ENCODE measurements around the gene ZP4.

Gene ZP4

GRCh38 chr1:237890822-237891221, at the start of gene ZP4:
Gene ZP4, minus strand, starts transcription at chr1:237890922. Its CDS starts 287 bp downstream, at chr1:237890635.
- DNase-seq (ENCODE audit: low read depth in 2 of 3, low spot score in 1 of 3), result no peak

GRCh38 chr1:237938553-237938952, 47.8 kb upstream of the ZP4 start:
- DNase-seq (ENCODE audit: low read depth in 2 of 3, low spot score in 1 of 3), result no peak

- DNase-seq (ENCODE audit: low read depth in 2 of 3, low spot score in 1 of 3), result no peak
Observed at GRCh38 chr1:237938068-237938467, 47.3 kb upstream of the ZP4 start.

- DNase-seq (ENCODE audit: low read depth in 2 of 3, low spot score in 1 of 3), result no peak
Observed at GRCh38 chr1:237932816-237933215, 42.1 kb upstream of the ZP4 start.

- DNase-seq (ENCODE audit: low read depth in 2 of 3, low spot score in 1 of 3), result no peak
Observed at GRCh38 chr1:237931581-237931980, 40.9 kb upstream of the ZP4 start.

- no peak for DNase-seq (ENCODE audit: low read depth in 2 of 3, low spot score in 1 of 3)
Observed at GRCh38 chr1:237927198-237927597, 36.5 kb upstream of the ZP4 start.

- no peak for DNase-seq (ENCODE audit: low read depth in 2 of 3, low spot score in 1 of 3)
Observed at GRCh38 chr1:237921306-237921705, 30.6 kb upstream of the ZP4 start.

- no peak for DNase-seq (ENCODE audit: low read depth in 2 of 3, low spot score in 1 of 3)
Observed at GRCh38 chr1:237913345-237913744, 22.6 kb upstream of the ZP4 start.

- no peak for DNase-seq (ENCODE audit: low read depth in 2 of 3, low spot score in 1 of 3)
Observed at GRCh38 chr1:237911911-237912310, 21.2 kb upstream of the ZP4 start.

- DNase-seq (ENCODE audit: low read depth in 2 of 3, low spot score in 1 of 3), result no peak
Observed at GRCh38 chr1:237910834-237911233, 20.1 kb upstream of the ZP4 start.

- no peak for DNase-seq (ENCODE audit: low read depth in 2 of 3, low spot score in 1 of 3)
Observed at GRCh38 chr1:237903961-237904360, 13.2 kb upstream of the ZP4 start.

- no peak for DNase-seq (ENCODE audit: low read depth in 2 of 3, low spot score in 1 of 3)
Observed at GRCh38 chr1:237902960-237903743, 12.4 kb upstream of the ZP4 start.

- no peak for DNase-seq (ENCODE audit: low read depth in 2 of 3, low spot score in 1 of 3)
Observed at GRCh38 chr1:237901299-237901934, 10.7 kb upstream of the ZP4 start.

- no peak for DNase-seq (ENCODE audit: low read depth in 2 of 3, low spot score in 1 of 3)
Observed at GRCh38 chr1:237895630-237896029, 4.9 kb upstream of the ZP4 start.

- no peak for DNase-seq (ENCODE audit: low read depth in 2 of 3, low spot score in 1 of 3)
Observed at GRCh38 chr1:237894131-237894530, 3.4 kb upstream of the ZP4 start.

GRCh38 chr1:237891979-237892378, 1.3 kb upstream of the ZP4 start:
- DNase-seq (ENCODE audit: low read depth in 2 of 3, low spot score in 1 of 3), result no peak

- DNase-seq (ENCODE audit: low read depth in 2 of 3, low spot score in 1 of 3), result no peak
Observed at GRCh38 chr1:237891266-237891665, 544 bp upstream of the ZP4 start.

GRCh38 chr1:237890416-237890815, 306 bp downstream of the ZP4 start:
- no peak for DNase-seq (ENCODE audit: low read depth in 2 of 3, low spot score in 1 of 3)

GRCh38 chr1:237888143-237888542, 2.6 kb downstream of the ZP4 start:
- DNase-seq (ENCODE audit: low read depth in 2 of 3, low spot score in 1 of 3), result no peak

- DNase-seq (ENCODE audit: low read depth in 2 of 3, low spot score in 1 of 3), result no peak
Observed at GRCh38 chr1:237887542-237887941, 3.2 kb downstream of the ZP4 start.

GRCh38 chr1:237884237-237884636, 6.5 kb downstream of the ZP4 start:
- DNase-seq (ENCODE audit: low read depth in 2 of 3, low spot score in 1 of 3), result no peak

- no peak for DNase-seq (ENCODE audit: low read depth in 2 of 3, low spot score in 1 of 3)
Observed at GRCh38 chr1:237879195-237879594, 11.5 kb downstream of the ZP4 start.

GRCh38 chr1:237878406-237878805, 12.3 kb downstream of the ZP4 start:
- DNase-seq (ENCODE audit: low read depth in 2 of 3, low spot score in 1 of 3), result no peak

Data from stimulated activated CD4-positive, alpha-beta T cell treated with anti-CD3 and anti-CD28 coated beads, Interleukin-12 subunit alpha, Interleukin-12 subunit beta, amount 100 ng/mL, for 48 hours (primary cell).